GM12891 (cell line): Measurements from ENCODE around the gene WDR45B.

Experiments used
- DNase-seq: peaks from one replicate; pipeline ENCODE4 v3.0.0; 2011; ENCODE audit warnings: low spot score; ENCODE audit not compliant: insufficient read length
- FAIRE-seq: peaks from 2 replicates; lab custom pipeline; 2011; peaks lifted over from hg19 to GRCh38; lab: Jason Lieb, UNC
- PAX5 ChIP-seq: IDR thresholded peaks from 2 replicates; pipeline ENCODE4 v1.6.1; 2011; ENCODE audit warnings: low read length, moderate library complexity, mild to moderate bottlenecking; ENCODE audit not compliant: insufficient read depth, severe bottlenecking
- POLR2A ChIP-seq: IDR thresholded peaks from 2 replicates; pipeline ENCODE4 v1.6.1; 2011; ENCODE audit warnings: low read depth, low read length, control low read depth
- POLR2AphosphoS5 ChIP-seq: IDR thresholded peaks from 2 replicates; pipeline ENCODE4 v1.6.1; 2011; ENCODE audit warnings: low read depth, low read length, control low read depth
- POU2F2 ChIP-seq: IDR thresholded peaks from 2 replicates; pipeline ENCODE4 v1.6.1; 2011; ENCODE audit warnings: low read depth, mild to moderate bottlenecking, control low read depth, low read length, moderate library complexity
- SPI1 ChIP-seq: IDR thresholded peaks from 2 replicates; pipeline ENCODE4 v1.6.1; 2011; ENCODE audit warnings: low read depth, low read length, control low read depth
- TAF1 ChIP-seq: IDR thresholded peaks from 2 replicates; pipeline ENCODE4 v1.6.1; 2011; ENCODE audit warnings: low read depth, low read length, control low read depth

WDR45B gene

GRCh38 chr17:82571855-82572254, 76.4 kb downstream of the WDR45B start:
- DNase-seq (no peak), FAIRE-seq (no peak)
- TF ChIP-seq POU2F2 = no peak
- TF ChIP-seq TAF1 = no peak
- TF ChIP-seq POLR2AphosphoS5 = no peak
- TF ChIP-seq PAX5 = no peak
- TF ChIP-seq SPI1 = no peak
- no peak for TF ChIP-seq POLR2A

- FAIRE-seq (no peak), DNase-seq (no peak)
- no peak for TF ChIP-seq TAF1
- TF ChIP-seq SPI1 = no peak
- no peak for TF ChIP-seq POU2F2
- TF ChIP-seq POLR2AphosphoS5 = no peak
- no peak for TF ChIP-seq POLR2A
- TF ChIP-seq PAX5 = no peak
Observed at GRCh38 chr17:82570277-82570676, 78.0 kb downstream of the WDR45B start.

GRCh38 chr17:82569621-82570020, 78.6 kb downstream of the WDR45B start:
- TF ChIP-seq POLR2A (no peak), POLR2AphosphoS5 (no peak), PAX5 (no peak), POU2F2 (no peak), TAF1 (no peak), SPI1 (no peak)
- no peak for DNase-seq
- FAIRE-seq = no peak

- TF ChIP-seq POLR2A = no peak
- no peak for TF ChIP-seq POU2F2
- no peak for TF ChIP-seq POLR2AphosphoS5
- TF ChIP-seq PAX5 = no peak
- TF ChIP-seq SPI1 = no peak
- TF ChIP-seq TAF1 = no peak
- DNase-seq (no peak), FAIRE-seq (no peak)
Observed at GRCh38 chr17:82568997-82569393, 79.2 kb downstream of the WDR45B start.

GRCh38 chr17:82567286-82567685, 81.0 kb downstream of the WDR45B start:
- no peak for TF ChIP-seq POLR2A
- no peak for TF ChIP-seq PAX5
- no peak for TF ChIP-seq POLR2AphosphoS5
- no peak for TF ChIP-seq TAF1
- no peak for TF ChIP-seq POU2F2
- no peak for TF ChIP-seq SPI1
- DNase-seq = no peak
- no peak for FAIRE-seq

GRCh38 chr17:82566129-82566960, 81.9 kb downstream of the WDR45B start:
- no peak for FAIRE-seq
- TF ChIP-seq SPI1 (no peak), POLR2A (no peak), PAX5 (no peak), POU2F2 (no peak), POLR2AphosphoS5 (no peak), TAF1 (no peak)
- DNase-seq = no peak

GRCh38 chr17:82565551-82565950, 82.7 kb downstream of the WDR45B start:
- DNase-seq (no peak), FAIRE-seq (no peak)
- TF ChIP-seq TAF1 (no peak), PAX5 (no peak), POU2F2 (no peak), POLR2A (no peak), SPI1 (no peak), POLR2AphosphoS5 (no peak)
